Endothelial cell of umbilical vein (primary cell): Measurements from ENCODE around the gene SYNGR1.

ENCODE experiments used
- GATA2 ChIP-seq: IDR thresholded peaks from 2 replicates; pipeline ENCODE4 v1.7.0; 2011; ENCODE audit warnings: low read depth, mild to moderate bottlenecking, moderate library complexity, mixed read lengths, low read length; ENCODE audit not compliant: insufficient read length, insufficient read depth
- TF ChIP-seq, protein P1 (sequence below), 2 donors: IDR thresholded peaks; 1 replicate in 1 of 2; 2 replicates in 1 of 2; pipeline ENCODE4 v1.5.1; 2011; ENCODE audit warnings: low read length in 2 of 2, mild to moderate bottlenecking in 2 of 2, moderate library complexity in 2 of 2, control low read depth in 1 of 2, inconsistent platforms in 1 of 2, low read depth in 1 of 2; ENCODE audit not compliant: insufficient read depth in 1 of 2; ENCODE audit errors: extremely low read depth in 1 of 2

DNA sequence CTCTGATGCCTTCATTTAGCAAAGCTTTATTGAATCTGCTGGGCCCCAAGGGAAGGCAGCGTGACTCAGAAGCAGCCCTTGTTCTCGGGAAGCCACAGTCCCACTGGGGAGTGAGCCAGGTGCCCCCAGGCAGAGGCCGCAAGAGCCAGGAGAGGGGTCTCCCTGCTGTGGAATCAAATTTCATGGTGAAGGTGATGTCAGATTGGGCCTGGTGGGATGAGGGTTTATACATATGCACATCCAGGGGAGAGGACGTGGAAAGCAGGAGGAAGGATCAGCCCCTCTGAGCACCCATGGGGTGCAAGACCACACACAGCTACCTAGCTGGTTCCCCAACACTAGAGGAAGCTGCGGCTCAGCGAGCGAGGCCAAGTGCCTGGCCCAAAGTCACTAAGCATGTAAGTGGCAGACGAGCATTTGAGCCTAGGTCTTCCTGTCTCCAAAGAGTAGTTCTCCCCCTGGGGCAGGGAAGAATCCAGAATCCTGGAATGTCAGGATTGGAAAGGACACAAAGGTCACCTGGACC is 2.0 kb downstream of the SYNGR1 start:
- TF ChIP-seq, protein P1, sequence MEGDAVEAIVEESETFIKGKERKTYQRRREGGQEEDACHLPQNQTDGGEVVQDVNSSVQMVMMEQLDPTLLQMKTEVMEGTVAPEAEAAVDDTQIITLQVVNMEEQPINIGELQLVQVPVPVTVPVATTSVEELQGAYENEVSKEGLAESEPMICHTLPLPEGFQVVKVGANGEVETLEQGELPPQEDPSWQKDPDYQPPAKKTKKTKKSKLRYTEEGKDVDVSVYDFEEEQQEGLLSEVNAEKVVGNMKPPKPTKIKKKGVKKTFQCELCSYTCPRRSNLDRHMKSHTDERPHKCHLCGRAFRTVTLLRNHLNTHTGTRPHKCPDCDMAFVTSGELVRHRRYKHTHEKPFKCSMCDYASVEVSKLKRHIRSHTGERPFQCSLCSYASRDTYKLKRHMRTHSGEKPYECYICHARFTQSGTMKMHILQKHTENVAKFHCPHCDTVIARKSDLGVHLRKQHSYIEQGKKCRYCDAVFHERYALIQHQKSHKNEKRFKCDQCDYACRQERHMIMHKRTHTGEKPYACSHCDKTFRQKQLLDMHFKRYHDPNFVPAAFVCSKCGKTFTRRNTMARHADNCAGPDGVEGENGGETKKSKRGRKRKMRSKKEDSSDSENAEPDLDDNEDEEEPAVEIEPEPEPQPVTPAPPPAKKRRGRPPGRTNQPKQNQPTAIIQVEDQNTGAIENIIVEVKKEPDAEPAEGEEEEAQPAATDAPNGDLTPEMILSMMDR (IDR thresholded peaks at IDR 0.05; ENCODE audit: extremely low read depth in 1 of 2, insufficient read depth in 1 of 2, low read depth in 1 of 2, low read length in 2 of 2) = no peak
- TF ChIP-seq GATA2 = no peak
